ENCODE measurements around the gene FBN3. TPM values are rescaled to one million over a fixed set of nuclear protein-coding genes. Genes with fewer than 3 reads are reported as not detected.

FBN3 gene
- total RNA-seq, 1 donor from 2014 or later: 0.04 TPM

GRCh38 chr19:8129061-8129618 is 20.3 kb downstream of the FBN3 start:
- Histone ChIP-seq H3K27me3 (ENCODE audit: control insufficient read depth, insufficient read depth, low read length) (no peaks in the 10 kb centered on the region), H3K36me3 (ENCODE audit: control insufficient read depth, insufficient read depth, low read length) (no peaks in the 10 kb centered on the region), H3K4me3 (ENCODE audit: low read depth, low read length) (no peak overlapping the region)
- TF ChIP-seq CTCF (IDR thresholded peaks at IDR 0.05; ENCODE audit: insufficient read depth, low read length, poor library complexity, severe bottlenecking): no peak
- DNase-seq (ENCODE audit: low read depth): no peak

- no peak for TF ChIP-seq CTCF (IDR thresholded peaks at IDR 0.05; ENCODE audit: insufficient read depth, low read length, poor library complexity, severe bottlenecking)
- H3K27me3 ChIP-seq (ENCODE audit: control insufficient read depth, insufficient read depth, low read length): no peaks in the 10 kb centered on the region
- DNase-seq (ENCODE audit: low read depth): no peak
- H3K4me3 ChIP-seq (ENCODE audit: low read depth, low read length): no peak overlapping the region
- no peaks in the 10 kb centered on the region for H3K36me3 ChIP-seq (ENCODE audit: control insufficient read depth, insufficient read depth, low read length)
Observed at GRCh38 chr19:8128551-8128950, 20.8 kb downstream of the FBN3 start.

GRCh38 chr19:8127311-8127710 is 22.1 kb downstream of the FBN3 start:
- no peak for DNase-seq (ENCODE audit: low read depth)
- H3K27me3 ChIP-seq (ENCODE audit: control insufficient read depth, insufficient read depth, low read length): no peaks in the 10 kb centered on the region
- no peak overlapping the region for H3K4me3 ChIP-seq (ENCODE audit: low read depth, low read length)
- no peak for TF ChIP-seq CTCF (IDR thresholded peaks at IDR 0.05; ENCODE audit: insufficient read depth, low read length, poor library complexity, severe bottlenecking)
- H3K36me3 ChIP-seq (ENCODE audit: control insufficient read depth, insufficient read depth, low read length): no peaks in the 10 kb centered on the region

- DNase-seq (ENCODE audit: low read depth): no peak
- Histone ChIP-seq H3K27me3 (ENCODE audit: control insufficient read depth, insufficient read depth, low read length) (no peaks in the 10 kb centered on the region), H3K36me3 (ENCODE audit: control insufficient read depth, insufficient read depth, low read length) (no peaks in the 10 kb centered on the region), H3K4me3 (ENCODE audit: low read depth, low read length) (no peak overlapping the region)
- TF ChIP-seq CTCF (IDR thresholded peaks at IDR 0.05; ENCODE audit: insufficient read depth, low read length, poor library complexity, severe bottlenecking): no peak
Observed at GRCh38 chr19:8126511-8126910, 22.9 kb downstream of the FBN3 start.

GRCh38 chr19:8126008-8126407 is 23.4 kb downstream of the FBN3 start:
- no peak overlapping the region for H3K4me3 ChIP-seq (ENCODE audit: low read depth, low read length)
- H3K36me3 ChIP-seq (ENCODE audit: control insufficient read depth, insufficient read depth, low read length): no peaks in the 10 kb centered on the region
- H3K27me3 ChIP-seq (ENCODE audit: control insufficient read depth, insufficient read depth, low read length): no peaks in the 10 kb centered on the region
- no peak for TF ChIP-seq CTCF (IDR thresholded peaks at IDR 0.05; ENCODE audit: insufficient read depth, low read length, poor library complexity, severe bottlenecking)
- no peak for DNase-seq (ENCODE audit: low read depth)

GRCh38 chr19:8123683-8124082 is 25.7 kb downstream of the FBN3 start:
- Histone ChIP-seq H3K36me3 (ENCODE audit: control insufficient read depth, insufficient read depth, low read length) (no peaks in the 10 kb centered on the region), H3K27me3 (ENCODE audit: control insufficient read depth, insufficient read depth, low read length) (no peaks in the 10 kb centered on the region), H3K4me3 (ENCODE audit: low read depth, low read length) (no peak overlapping the region)
- no peak for TF ChIP-seq CTCF (IDR thresholded peaks at IDR 0.05; ENCODE audit: insufficient read depth, low read length, poor library complexity, severe bottlenecking)
- DNase-seq (ENCODE audit: low read depth): no peak

Data from kidney epithelial cell (primary cell).